GM19372 (cell line): ENCODE measurements around the gene TPRA1.

Experiments
- ATAC-seq: cut with Tn5 transposase; IDR thresholded peaks from one replicate; pipeline ENCODE4 v1.9.1; 2021; ENCODE audit warnings: mild to moderate bottlenecking, low read depth, moderate library complexity; ENCODE audit not compliant: unreplicated experiment

TPRA1 gene

DNA sequence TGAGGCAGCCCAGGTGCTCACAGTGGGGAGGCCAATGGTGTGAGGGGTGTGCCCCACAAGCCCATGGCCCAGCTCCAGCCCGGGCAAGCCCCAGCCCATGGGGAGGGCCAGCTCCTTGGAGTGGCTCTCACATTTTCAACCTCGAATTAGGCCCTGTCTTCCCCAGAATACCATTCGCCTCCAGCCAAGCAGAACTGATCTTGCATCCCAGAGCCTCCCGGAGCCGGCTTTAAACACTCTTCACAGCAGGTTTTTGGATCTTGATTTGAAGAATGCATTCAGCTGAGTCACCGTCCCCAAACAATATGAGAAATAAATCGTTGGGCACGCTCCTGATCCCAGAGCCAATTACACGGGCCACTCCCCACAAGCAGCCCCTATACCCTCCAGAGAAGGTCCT is 23.7 kb downstream of the TPRA1 start:
- ATAC-seq: no peak

- no peak for ATAC-seq
These were observed 24.8 kb downstream of the TPRA1 start for GRCh38 chr3:127565711-127566110.

DNA sequence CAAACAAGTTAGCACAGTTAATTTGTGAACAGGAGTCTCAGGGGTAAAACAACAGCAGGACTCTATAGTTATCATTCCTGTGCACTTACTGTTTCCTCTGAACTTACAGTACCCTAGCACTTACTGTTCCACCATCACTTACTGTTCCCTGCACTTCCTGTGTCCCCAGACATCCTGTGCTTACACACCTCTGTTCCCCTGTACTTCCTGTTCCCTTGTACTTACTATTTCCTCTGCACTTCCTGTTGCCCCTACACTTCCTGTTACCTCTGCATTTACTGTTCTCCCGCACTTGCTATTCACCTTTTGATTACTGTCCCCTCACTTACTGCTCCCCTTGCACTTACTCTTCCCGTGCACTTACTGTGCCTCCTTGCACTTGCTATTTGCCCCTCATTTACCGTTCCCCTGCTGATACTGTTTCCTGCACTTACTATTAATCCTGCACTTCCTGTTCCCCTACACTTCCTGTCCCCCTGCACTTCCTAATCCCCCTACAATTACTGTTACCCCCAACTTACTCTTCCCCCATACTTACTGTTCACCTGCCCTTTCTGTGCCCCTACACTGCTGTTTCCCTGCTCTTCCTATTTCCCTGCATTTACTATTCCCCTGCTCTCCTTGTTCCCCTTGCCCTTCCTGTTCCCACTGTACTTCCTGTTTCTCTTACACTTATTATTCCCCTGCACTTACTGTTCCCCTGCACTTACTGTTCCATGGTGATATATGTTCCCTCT is 30.3 kb downstream of the TPRA1 start:
- no peak for ATAC-seq

GRCh38 chr3:127556565-127556964 is 34.0 kb downstream of the TPRA1 start:
- no peak for ATAC-seq

- ATAC-seq: no peak
These were observed 35.4 kb downstream of the TPRA1 start for GRCh38 chr3:127555108-127555507.

GRCh38 chr3:127552038-127552437 is 38.5 kb downstream of the TPRA1 start:
- ATAC-seq: no peak

- no peak for ATAC-seq
These were observed 39.4 kb downstream of the TPRA1 start for GRCh38 chr3:127551178-127551577.

DNA sequence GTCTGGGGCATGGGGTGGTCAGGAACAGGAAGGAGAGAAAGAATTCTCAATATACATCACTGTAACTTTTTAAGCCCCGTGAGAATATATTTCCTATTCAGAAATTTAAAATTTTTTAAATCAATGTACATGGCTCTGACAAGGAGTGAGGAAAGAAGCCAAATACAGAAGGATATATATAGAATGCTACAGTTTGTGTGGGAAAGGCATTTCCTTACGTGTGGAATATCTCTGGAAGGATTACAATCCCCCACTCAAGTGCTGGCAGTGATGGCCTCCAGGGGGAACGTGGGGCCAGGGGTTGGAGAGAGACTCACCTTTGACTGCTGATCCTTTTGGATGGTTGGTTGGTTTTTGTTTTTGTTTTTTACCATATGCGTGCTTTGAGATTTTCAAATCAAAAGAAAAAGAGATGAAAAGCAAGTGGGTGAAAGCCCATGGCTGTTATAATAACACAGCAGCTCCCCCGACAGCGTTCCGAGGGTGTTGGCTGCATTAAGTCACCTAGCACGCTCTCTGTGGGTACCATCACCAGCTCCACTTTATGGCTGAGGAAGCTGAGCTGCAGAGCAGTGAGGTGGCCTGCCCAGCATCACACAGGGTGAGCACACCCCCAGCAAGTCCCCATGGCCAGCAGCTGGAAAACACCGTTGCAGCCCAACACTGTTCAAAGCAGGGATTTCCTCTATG is 39.9 kb downstream of the TPRA1 start:
- no peak for ATAC-seq

DNA sequence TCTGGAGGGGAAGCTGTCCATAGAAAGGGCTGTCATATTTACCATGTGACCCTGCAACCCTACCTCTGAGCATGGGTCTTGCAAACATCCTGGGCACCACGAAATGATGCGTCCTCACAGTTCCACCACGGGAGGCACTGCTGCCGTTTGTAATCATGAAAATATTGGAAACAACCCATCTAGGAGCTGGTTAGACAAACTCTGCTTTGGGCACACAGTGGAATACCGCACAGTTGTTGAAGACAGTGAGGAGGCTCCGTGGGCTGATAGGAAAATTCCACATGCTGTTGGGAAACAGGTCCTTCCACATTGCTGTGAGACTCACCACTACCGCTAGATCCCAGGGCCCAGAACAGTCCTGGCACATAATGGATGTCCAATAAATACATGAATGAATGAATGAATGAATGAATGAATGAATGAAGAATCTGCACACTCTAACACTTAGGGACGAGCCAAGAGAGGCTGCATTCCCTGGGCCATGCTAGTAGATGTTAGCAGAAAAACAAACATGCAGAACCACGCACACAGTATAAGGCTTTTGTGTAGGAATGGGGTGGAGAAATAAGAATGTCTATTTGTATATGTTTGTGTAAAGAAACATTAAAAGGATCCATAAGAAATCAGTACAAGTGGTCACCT is 40.6 kb downstream of the TPRA1 start:
- ATAC-seq: no peak

DNA sequence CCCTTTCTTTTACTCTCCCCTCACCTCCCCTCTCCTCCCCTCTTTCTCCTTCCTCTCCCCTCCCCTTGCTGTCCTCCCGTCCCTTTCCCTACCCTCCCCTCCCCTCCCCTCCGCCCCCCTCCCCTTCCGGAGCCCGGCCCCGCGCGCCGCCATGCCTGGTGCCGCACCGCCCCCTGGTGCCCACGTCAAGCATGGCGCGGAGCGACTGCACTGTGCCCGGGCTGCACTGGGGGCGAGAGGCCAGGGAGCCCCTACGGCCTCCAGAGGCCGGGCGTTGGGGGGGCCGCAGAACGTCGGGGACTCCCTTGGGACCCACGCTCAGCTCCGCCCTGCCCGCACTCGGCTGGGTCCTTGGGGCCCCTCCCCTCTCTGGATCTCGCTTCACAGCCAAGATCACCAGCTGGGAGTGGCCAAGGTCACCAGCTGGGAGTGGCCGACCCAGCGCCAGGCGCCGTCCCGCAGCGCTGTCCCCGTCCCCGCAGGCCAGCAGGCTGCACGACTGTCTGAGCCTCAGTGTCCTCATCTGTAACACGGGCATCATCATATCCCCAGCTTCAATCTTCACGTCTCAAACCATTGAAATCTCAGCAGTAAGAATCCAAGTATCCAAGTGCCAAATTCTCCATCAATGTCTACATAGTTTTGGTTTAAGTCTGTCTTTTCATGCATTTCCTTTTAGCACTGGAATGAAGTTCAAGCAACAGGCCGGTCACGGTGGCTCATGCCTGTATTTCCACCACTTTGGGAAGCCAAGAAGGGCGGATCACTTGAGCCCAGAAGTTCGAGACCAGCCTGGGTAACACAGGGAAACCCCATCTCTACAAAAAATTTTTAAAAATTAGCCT is 42.5 kb downstream of the TPRA1 start:
- ATAC-seq: no peak

DNA sequence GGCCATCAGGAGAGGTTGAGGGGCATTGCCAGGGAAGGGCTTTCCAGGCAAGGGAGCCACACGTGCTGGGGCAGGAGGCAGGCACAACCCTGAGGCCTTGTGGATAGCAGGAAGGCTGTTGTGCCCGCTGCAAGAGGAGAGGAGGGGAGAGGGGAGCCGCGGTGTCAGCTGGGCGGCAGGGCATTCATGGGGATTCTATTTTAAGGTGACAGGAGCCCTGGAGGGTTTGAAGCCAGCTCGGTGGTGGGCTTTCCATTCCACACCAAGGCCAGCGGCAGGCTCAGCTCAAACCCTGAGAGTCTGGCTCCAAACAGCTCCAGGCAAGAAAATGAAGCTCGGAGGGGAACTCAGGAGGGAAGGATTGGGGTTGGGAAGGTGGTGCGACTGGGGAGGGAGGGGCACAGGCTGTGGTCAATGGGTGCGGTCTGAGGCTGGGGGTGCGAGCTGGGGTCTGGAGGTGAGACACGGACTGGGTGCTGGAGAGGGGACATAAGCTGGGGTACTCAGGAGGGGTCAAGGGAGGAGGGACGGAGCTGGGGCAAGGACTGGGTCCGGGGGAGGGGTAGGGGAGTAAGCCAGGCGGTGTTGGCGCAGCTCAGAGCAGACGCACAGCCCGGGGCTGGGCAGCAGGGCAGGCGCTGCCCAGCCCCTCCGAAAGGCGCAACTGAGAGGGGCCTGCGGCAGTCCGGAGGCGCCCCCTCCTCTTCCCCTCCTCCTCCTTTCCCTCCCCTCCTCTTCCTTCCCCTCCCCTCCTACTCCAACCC is 43.4 kb downstream of the TPRA1 start:
- no peak for ATAC-seq

DNA sequence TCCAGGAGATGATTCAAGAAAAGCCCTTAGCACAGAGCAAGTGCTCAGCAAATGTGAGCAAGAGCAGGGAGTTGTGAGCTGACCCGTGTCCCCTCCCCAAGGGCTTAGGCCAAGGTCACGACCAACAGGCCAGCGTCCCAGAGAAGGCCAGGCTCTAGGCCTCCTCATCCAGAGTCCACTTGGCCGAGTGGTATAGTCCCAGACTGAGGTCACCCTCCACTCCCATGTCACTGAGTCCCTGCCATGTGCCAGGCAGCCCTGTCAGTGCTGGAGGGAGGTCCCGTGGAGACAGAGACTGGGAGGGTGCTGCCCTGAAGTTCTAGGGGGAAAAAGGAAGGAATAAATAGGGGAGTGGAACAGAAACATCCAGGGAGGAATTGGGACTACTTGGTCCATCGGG is 44.0 kb downstream of the TPRA1 start:
- ATAC-seq: no peak

DNA sequence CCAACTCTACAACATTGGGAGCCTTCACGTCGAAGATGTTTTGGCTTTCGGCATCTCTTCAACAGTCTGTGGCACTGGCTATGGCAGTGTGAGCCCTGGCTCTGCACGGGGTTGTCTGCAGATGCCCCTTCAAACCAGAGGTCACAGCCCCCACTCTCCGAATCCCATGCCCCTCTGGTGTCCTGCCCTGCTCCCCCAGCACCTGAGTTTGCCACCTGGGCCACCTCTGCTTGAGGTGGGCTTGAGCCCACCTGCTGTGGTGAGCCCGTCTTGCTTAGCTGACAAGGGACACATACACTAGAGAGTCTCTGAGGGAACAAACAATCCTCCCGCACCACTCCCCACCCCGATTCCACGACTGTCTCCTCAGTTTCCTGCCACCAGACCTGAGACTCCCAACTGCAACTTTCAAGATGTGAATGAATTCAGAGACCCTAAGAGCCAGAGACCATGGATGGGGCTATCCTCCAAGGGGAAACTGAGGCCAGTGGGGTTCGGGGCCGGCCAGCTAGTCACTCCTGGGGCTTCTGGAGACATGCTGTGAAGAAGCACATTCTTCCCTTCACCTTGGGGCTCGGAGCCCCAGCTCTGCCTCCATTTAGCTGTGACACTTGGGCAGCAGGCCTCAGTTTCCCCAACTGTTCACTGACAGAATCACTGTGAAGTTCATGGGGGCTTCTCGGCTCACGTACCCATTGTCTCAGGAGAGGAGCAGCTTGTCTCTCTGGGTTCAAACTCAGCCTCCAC is 44.6 kb downstream of the TPRA1 start:
- no peak for ATAC-seq

GRCh38 chr3:127545216-127545615 is 45.3 kb downstream of the TPRA1 start:
- ATAC-seq: no peak

- ATAC-seq: no peak
These were observed 45.7 kb downstream of the TPRA1 start for GRCh38 chr3:127544803-127545201.

GRCh38 chr3:127544192-127544802 is 46.2 kb downstream of the TPRA1 start:
- ATAC-seq: no peak

DNA sequence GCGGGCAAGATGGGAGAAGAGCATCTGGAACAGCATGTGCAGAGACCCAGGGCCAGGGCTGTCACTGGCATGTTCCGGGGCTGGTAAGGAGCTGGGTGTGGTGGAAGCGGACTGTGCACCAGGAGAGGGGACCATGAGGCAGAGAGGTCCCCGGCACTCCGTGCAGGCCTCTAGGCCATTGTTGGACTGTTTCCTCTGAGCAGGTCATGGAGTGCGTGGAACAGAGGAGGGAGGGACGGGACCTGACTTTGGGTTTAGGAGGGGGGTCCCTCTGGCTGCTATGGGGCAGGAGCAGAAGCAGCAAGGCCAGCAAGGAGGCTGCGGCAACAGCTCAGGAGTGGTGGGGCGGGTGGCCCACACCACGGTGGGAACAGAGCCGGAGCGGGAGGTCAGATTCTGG is 47.1 kb downstream of the TPRA1 start:
- ATAC-seq: no peak

DNA sequence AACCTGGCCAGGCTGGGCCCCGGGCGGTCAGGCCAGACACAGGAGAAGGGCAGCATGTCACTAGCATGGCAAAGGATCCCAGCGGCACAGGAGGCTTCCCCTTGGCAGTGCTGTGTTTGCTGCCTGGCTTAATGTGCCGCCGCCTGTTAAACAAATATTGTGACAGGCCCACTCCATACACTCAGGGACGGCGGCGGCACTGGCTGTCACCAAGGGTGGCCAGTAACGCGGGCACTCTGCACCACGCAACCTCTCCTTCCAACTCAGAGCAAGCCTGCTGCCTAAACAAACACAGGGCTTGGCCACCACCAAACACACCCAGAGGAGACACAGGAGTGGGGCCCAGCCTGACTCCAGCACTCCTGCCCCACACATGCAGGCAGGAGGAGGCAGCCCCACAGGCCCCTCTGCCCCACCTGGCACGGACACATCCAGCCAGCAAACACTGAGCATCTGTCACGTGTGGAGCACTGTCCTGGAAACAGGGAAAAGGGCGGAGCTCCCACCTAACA is 48.0 kb downstream of the TPRA1 start:
- no peak for ATAC-seq

- no peak for ATAC-seq
These were observed 49.2 kb downstream of the TPRA1 start for GRCh38 chr3:127541320-127541719.
